Neural cell (in vitro differentiated cells): ENCODE results near the gene NFIA.

Experiments
- CTCF ChIP-seq: fragments of 450-650 bp; IDR thresholded peaks from 2 replicates; pipeline ENCODE4 v1.5.1; 2014; ENCODE audit warnings: antibody characterized with exemption, mild to moderate bottlenecking, moderate library complexity; ENCODE audit not compliant: poor library complexity, severe bottlenecking
- EP300 ChIP-seq: fragments of 450-650 bp; conservative IDR thresholded peaks from 2 replicates; pipeline ENCODE4 v1.6.1; 2014; ENCODE audit warnings: antibody characterized with exemption, mild to moderate bottlenecking, moderate library complexity; ENCODE audit not compliant: poor library complexity, severe bottlenecking
- EZH2 ChIP-seq: fragments of 200-600, 300-800 bp; shearing (Covaris generic), sonication (generic); IDR thresholded peaks from 2 replicates; pipeline ENCODE4 v1.6.1; 2014; ENCODE audit warnings: antibody characterized with exemption, low read length, borderline replicate concordance, mild to moderate bottlenecking; ENCODE audit not compliant: insufficient read depth, poor library complexity, severe bottlenecking
- RAD21 ChIP-seq: fragments of 450-650 bp; conservative IDR thresholded peaks from 2 replicates; pipeline ENCODE4 v1.6.1; 2014; ENCODE audit warnings: antibody characterized with exemption, mild to moderate bottlenecking, moderate library complexity
- REST ChIP-seq: IDR thresholded peaks from 2 replicates; pipeline ENCODE4 v1.6.1; 2012; ENCODE audit warnings: borderline replicate concordance

- TF ChIP-seq CTCF (no peak), REST (no peak), RAD21 (no peak), EZH2 (no peak), EP300 (peak; percentile 30)
Measured at GRCh38 chr1:61293197-61293596, 210.8 kb downstream of the NFIA start.
